HG02571 (cell line): ENCODE measurements around the gene DMAC1.

Experiments used
- ATAC-seq: cut with Tn5 transposase; IDR thresholded peaks from one replicate; pipeline ENCODE4 v1.9.1; 2021; ENCODE audit warnings: mild to moderate bottlenecking, moderate library complexity; ENCODE audit not compliant: unreplicated experiment

DMAC1 gene, protein sequence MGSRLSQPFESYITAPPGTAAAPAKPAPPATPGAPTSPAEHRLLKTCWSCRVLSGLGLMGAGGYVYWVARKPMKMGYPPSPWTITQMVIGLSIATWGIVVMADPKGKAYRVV

DNA sequence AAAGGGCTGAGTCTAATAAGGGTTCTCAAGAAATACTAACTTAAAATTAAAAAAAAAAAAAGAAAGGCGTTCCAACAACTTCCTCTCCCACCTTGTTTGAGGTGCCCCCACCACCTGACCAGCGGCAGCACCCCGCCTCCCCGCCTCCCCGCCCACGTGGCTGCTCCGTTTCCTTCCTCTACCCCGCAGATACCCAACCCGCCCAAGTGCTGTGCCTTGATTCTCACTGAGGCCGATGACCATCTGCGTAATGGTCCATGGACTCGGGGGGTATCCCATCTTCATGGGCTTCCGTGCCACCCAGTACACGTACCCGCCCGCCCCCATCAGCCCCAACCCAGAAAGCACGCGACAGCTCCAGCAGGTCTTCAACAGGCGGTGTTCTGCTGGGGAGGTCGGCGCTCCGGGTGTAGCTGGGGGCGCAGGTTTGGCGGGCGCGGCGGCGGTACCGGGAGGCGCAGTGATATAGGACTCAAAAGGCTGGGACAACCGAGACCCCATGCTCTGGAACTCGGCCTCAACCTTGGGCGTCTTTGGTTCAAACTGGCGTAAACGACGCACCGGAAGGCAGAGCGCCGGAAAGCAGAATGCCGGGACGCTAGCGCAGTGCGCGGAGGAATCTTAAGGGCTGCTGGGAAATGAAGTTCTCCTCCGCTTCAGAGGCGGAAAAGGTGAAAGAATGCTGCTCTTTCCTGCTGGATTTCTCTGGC, at the start of gene DMAC1:
Gene DMAC1, minus strand, starts transcription at position 545 of the 710 bp plus-strand sequence. Its CDS starts 44 bp downstream, at position 501.
- peak; percentile 95 for ATAC-seq

DNA sequence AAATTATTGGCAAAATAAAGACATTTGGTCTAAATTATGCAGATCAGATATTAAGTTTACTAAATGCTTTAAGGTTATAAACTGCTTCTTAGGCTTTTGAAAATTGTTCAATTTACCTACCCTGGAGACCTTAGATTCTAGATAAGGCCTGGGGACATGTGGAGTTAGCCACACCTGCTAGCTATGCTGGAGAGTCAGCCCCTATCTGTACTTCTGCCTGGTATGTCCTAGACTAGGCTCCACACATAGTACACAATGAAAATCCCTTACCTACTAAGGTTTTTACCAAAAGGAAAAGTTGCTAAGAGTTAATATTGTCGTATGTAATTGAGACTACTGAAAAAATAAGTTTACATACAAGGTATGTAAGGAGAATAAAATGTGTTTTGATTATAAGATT, 49.8 kb upstream of the DMAC1 start:
- no peak for ATAC-seq

DNA sequence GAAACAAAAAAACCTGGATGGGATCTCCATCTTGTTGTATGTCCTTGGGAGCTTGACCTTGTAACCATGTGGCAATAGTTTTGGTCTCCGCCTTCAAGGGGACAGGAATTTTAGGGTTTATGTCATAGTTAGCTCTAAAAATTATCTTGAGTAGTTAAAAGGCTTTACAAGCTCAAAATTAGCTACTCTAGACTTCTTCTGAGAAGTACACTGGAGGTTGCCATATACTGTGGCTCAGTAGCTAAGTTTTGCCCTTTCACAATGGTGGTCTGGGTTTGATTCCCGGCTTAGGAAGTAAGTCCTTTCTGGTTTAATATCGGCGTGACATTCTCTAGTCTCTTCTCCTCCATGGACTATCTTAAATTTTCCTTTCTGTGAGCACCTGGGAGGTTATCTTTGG, 48.9 kb upstream of the DMAC1 start:
- ATAC-seq = no peak

DNA sequence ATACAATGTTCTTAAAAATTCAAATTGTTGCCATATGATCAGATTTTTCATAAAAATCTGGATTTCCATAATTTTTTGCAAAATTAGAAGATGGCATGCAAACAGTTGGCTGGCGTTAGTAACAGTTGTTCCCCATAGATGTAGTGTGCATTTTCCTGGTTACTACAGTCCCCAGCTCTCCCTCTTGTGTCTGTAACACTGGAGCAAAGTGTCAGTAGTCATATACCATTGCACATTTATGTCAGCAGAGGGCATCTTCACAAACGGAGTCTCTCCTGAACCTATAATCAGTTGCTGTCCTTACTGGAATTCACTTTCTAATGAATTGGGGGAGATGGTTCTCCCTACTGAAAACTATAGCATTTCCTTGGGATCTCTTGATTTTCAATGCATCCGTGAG, 44.7 kb upstream of the DMAC1 start:
- ATAC-seq = no peak

DNA sequence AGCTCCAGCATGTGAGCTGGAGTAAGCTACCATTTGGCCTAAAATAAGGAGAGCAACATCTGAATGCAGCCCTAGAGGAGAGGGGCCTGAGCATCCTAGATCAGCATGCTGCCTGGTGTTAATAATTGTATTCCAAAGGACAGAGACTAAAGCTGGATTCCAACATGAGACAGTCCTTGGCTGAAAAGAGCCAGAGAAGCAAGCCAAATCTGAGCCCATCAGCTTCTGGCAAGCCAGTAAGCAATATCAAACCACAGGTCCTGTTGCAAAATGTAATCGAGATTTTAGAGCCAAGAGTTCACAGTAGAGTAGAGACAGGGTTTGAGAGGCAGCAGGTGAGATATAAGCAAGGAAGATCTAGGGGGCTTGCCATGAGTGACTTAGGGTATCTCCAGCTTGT, 42.3 kb upstream of the DMAC1 start:
- no peak for ATAC-seq

DNA sequence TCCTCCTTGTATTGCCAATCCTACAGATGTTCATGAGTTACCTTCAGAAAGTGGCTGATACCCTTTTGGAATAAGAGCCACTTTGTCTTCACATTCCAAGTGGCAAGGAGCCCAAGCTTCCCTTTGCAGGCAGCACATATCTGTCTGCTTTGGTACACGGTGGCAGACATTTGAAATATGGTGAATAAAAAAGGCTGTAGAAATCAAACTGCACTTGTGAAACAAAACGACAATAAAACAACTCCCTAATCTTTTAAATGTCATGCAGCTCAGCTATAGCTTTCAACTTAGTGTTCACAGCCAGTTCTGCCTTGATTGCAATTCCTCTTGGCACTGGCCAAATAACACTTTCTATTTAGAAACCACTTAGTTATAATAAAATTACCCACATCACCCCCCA, 35.0 kb upstream of the DMAC1 start:
- ATAC-seq = no peak

DNA sequence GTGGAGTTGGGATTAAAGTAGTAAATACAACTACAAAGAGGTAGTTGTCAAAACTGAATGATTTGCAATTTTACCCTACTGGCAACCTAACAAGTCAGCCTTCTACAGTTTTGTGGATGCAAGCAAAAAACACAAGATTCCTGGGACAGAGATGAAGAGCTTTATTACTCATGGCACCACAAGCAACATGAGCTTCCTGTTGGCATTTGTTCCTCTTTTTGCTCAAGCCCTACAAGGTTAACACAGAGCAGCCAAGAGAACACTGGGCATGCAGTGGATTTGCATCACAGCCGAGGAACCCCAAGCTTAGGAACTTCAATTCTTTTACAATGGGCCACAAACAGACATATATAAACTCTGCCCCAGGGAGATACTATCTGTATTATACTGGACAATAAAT, 28.8 kb upstream of the DMAC1 start:
- ATAC-seq = no peak

DNA sequence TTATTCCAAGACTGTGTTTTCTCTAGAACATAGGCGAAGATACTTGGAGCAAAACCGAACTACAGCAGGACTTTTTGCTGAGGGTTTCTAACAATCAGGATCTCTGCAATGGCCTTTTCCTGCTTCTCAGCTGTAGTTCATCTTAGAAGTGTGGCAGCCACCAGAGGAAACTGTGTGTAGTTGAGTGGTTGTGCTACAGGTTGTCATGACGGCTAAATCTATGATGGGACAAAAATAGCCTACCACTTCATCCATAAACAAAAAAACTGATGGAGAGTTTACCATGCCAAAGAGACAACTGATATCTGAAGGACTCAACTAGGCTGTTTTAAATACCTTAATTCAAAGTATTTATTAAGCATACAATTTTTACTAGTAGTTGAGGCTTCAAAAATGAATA, 28.2 kb upstream of the DMAC1 start:
- ATAC-seq = no peak

DNA sequence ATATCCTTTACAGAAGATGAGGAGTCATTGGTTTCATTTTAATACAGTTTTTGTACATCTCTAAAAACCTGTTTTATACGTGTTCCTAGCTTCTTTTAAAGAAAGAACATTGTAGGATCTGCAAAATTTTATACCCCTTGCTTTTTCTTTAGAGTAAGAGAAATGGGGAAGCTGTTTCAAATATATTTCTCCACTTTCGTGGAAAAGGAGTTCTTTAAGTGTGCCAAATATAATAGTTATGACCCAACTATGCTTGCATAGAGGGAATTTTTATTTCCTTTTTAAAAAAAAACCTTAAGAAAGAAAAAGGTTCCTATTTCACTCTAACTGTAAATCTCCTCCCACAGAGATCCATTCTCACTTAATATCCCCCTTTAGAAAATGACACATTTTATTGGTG, 27.5 kb upstream of the DMAC1 start:
- ATAC-seq = no peak

DNA sequence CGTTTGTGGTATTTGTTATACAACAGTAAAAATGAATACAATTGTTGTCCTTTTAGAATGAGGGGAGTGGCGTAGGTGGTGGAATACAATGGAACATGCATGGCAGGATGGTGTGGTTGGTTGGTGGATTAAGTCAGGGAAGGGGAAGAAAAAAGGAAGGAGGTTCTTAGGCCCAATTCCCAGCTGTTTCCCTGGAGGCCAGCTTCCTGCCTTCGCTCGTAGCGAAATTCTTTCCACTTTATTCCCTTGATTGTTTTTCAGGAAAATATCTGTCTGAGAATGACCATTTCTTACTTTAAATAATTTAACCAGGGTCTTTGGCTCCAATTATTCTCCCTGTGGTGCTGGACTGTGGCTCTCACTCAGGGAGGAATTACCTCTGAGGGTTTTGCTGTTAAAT, 24.1 kb upstream of the DMAC1 start:
- ATAC-seq = no peak

DNA sequence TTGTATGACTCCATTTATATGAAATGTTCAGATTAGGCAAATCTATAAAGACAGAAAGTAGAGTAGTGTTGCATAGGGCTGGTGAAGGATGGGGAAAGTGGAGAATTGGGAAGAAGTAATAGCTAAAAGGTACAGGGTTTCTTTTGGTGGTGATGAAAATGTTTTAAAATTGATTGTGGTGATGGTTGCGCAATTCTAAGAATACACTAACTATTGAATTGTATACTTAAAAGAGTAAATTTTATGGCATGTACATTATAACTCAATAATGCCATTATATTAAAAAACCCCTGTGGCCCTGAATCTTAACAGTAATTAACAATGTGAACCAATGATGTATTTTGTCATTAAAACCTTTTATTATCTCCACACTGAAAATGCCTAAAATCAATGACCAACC, 20.4 kb upstream of the DMAC1 start:
- no peak for ATAC-seq

DNA sequence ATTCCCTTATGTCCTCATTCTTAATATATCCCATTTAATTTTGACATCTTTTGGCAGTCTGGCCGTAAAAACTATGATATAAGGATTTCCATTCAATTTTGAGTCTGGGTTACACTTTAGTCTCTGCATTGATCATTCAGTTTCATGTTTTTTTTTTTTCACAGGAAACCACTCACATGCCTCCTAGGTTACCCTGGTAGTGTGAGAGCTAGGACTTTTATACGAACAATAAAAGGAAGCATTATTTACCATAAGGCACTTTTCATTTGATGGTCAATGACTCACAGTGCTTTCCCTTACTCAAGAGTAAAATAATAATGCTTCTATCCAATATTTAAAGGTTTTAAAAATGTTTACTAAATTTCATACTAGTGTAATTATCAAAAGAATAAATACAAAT, 16.4 kb upstream of the DMAC1 start:
- no peak for ATAC-seq

DNA sequence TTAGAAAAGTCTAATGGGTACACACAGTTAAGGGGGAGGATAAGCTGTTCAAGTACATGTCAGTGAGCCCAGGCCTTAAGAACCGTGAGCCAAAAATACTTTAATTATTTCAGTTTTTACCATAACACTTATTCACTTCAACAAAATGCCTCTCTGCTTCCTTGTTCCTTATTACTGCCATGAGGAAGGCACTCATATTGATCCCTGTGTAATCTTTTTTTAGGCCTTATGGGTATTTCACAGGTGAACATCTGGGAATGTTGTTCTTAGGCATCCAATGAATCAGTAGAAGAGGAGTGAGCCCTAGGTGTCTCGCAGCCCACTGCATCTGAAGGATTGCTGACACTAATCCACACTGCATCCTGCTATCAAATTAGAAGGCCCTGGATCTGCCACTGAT, 13.5 kb upstream of the DMAC1 start:
- ATAC-seq = no peak

DNA sequence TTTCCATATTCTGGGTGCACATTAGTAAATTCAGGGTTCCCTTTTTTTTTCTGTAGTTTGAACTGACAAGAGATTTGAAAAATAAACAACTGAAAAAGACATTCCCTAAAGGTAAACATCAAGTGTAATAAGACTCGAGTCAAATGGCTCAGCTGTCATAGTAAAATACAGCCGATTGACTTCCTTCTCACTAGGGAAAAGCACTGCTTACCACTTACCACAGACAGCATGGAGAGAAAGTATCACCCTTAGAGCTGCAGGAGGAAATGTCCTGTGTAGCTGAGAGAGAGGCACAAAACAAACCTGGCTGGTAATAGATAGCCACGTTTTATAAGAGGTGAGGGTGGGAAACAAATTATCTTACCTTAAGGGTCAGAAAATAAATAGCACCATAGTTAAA, 12.1 kb upstream of the DMAC1 start:
- ATAC-seq = no peak

DNA sequence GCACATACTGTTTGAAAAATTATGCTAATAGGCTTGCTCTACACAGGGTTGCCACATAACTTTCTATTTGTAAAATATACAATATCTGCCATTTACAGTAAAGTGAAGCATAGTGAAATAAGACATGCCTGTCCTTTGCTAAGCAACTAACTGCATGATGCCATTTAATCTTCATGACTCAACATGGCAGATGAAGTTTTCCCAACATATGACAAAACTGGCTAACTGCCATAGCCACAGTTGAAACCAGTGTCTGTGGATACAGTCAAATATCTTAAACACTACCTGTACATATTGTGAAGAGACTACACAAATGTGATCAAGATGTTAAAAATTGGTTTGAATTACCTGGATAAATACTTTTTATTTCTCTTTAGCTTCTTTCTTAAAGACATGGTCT, 3.1 kb upstream of the DMAC1 start:
- ATAC-seq = no peak

DNA sequence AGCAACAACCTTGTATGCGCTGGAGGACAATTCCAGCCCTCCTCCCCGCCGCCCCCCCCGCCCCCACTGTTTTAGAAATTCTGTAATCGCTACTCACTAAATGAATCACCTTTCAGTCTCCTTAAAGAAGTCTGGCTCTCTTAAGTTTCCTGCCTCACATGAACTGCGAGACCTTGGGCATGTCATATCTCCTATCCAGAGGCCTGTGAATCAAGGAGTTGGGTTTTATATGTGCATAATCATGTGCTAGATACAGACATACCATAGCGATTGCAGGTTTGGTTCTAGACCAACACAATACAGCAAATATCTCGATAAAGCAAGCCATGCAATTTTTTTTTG, 337 bp upstream of the DMAC1 start:
- ATAC-seq = peak; percentile 4

DNA sequence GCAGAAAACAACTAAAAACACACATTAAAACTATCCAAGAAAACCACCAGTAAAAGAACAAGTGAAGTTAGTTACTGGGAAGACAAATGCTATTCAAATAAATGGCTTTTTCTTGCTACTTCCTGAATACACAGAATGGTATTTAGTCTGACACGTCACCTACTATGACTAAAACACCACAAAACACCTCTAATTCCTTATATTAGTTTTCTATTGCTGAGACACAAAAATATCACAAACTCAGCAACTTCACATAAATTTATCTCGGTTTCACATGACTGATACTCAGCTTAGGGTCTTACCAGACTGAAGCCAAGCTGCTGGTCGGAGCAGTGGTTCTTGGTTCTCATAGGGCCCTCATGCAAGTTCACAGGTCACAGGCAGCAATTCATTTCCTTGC, 5.4 kb downstream of the DMAC1 start:
- ATAC-seq = no peak

DNA sequence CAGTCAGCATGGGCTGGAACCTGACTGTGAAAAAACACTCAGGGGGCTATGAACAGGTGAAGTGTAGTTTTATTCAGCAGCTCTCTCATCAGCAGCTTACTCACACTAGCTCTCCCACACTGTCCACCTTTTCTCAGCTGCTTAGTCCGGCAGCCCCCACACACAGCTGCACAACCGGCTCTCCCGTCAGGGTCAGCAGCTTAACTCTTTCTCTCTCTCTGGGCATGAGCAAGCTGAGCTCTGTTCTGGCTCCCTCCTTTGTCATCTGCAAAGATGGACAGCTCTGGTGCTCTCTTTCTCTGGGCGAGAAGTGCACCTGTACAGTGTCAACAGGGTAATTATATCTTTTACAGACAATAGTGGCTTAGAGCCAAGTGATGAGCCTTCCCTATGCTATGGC, 8.2 kb downstream of the DMAC1 start:
- no peak for ATAC-seq

DNA sequence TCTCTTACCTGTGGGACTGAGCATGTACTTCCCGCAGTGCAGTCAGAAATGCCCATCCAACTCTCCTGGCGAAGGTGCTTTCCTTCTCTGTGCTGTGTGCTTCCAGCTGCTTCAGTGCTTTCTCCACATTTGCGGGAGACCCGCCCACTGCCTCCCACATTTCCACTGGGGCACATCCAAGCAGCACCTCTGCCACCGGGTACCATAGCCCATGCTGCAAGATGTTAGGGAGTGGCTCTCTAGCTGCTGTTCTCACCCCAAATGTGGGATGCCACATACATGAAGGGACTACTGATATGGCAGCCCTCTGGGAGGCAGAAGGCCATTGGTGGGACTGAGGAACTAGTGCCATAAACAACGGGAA, 8.8 kb downstream of the DMAC1 start:
- no peak for ATAC-seq

DNA sequence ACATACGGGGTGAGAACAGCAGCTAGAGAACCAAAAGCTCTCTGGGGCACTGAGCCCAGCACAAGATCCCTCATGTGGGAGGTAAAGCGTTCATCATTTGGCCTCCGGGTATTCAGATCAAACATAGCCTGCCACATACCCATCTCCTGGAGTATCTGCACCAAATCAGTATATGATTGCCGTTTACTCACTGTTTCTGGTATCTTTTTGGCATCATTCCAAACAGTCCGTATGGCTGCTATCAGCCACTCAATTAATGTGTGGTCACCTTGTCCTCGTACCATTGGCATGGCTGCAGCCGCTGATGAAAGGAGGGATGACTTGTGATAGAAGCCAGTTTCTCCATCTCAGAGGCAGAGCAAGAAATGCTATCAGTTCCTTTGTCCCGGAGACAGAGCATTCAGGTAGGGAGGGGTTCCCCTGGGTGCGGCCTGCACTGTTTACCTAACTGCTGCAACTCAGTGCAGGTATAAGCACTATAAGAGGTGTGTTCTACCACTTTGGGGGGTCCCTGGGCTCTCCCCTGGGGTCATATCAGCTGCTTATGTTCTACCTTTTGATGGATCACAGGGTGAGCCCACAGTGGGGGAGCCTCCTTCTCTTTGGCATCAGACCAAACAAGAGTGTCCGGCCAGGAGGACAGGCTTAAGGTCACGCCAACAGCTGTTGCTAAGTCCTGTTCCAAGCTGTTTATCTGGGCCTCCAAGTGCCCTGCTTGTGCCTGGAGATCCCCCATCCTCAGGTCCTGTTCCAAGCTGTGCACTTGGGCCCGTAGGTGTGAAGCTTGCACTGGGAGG, 9.4 kb downstream of the DMAC1 start:
- no peak for ATAC-seq

DNA sequence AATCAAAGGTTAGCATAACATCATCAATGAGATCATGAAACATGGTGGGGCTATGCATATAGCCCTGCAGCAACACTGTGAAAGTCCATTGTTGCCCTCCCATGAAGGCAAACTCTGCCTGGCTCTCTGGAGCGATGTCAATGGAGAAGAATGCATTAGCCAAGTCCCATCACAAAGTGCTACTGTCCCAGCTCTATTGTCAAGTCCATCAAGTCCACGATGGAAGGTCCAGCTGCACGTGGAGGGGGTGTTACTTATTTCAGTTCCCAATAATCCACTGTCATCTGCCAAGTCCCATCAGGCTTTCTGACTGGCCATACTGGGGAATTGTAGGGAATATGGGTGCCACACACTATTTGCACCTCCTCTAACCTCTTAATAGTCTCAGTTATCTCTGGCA, 10.8 kb downstream of the DMAC1 start:
- no peak for ATAC-seq

DNA sequence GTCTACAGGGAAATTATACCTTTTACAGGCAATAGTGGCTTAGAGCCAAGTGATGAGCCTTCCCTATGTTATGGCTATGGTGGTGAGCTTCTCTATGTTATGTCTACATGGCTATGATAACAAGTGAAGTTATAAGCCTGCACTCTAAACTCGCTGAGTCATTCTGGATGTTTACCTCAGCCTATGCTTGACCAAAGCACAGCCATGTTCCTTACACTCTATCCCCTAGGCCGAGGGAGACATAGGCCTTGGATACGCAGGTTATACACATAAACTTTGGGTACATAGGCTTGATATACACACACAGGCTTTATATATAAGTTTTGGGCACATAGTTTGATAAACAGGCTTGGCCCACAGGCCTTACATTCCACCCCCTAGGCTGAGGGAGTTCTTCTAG, 13.8 kb downstream of the DMAC1 start:
- ATAC-seq = no peak

DNA sequence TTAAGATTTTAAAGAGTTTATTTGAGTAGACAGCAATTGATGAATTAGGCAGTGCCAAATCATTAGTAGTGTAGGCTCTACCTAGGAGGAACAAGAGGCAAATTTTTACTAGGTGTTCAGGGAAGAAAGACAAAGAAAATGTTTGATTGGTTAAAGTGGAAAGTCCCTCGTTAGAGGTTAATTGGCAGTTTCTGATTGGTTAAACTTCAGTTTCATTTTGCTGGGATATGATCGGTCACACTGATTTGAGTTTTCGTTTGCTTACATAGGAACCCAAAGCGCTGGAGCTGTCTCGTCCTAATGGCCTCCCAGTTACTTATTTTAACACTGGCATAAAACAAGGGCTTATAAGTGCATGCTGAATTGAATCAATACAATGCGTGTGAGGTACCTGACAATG, 15.1 kb downstream of the DMAC1 start:
- no peak for ATAC-seq
